A549 (cell line): ENCODE results near the gene NSUN5.
"Not testable (repeated sequence)": the region's sequence is repeated elsewhere in the genome, so short reads cannot be mapped to it uniquely, and the experiment has no call there.

Experiments used
- BCL3 ChIP-seq: fragments of >200 bp; sonication (Bioruptor Twin); formaldehyde crosslinking; IDR thresholded peaks from 3 replicates; pipeline ENCODE4 v1.6.1; 2016
- CEBPB ChIP-seq, 2 experiments: fragments of >200 bp in 1 of 2; sonication (Bioruptor Twin) in 1 of 2; formaldehyde crosslinking in 1 of 2; IDR thresholded peaks; 2 replicates each; pipeline ENCODE4 v1.6.1; 2012 to 2016
- CTCF ChIP-seq: fragments of >200 bp; sonication (Bioruptor Twin); formaldehyde crosslinking; IDR thresholded peaks from 3 replicates; pipeline ENCODE4 v1.5.1; 2016
- EP300 ChIP-seq, 2 experiments: fragments of >200 bp; sonication (Bioruptor Twin); formaldehyde crosslinking; IDR thresholded peaks; 2 replicates in 1 of 2; 3 replicates in 1 of 2; pipeline ENCODE4 v1.6.1; 2016 to 2017
- MAX ChIP-seq: IDR thresholded peaks from 2 replicates; pipeline ENCODE4 v1.6.1; 2012
- NR3C1 ChIP-seq: fragments of >200 bp; sonication (Bioruptor Twin); formaldehyde crosslinking; IDR thresholded peaks from 3 replicates; pipeline ENCODE4 v1.6.1; 2017
- POLR2A ChIP-seq: IDR thresholded peaks from 2 replicates; pipeline ENCODE4 v1.6.1; 2012; ENCODE audit warnings: mild to moderate bottlenecking, low read length
- RAD21 ChIP-seq, 2 experiments: fragments of >200 bp in 1 of 2; sonication (Bioruptor Twin) in 1 of 2; formaldehyde crosslinking in 1 of 2; IDR thresholded peaks in 1 of 2; conservative IDR thresholded peaks in 1 of 2; 2 replicates in 1 of 2; 3 replicates in 1 of 2; pipeline ENCODE4 v1.6.1; 2012 to 2018; ENCODE audit warnings: inconsistent platforms in 1 of 2
- TP53 ChIP-seq: fragments of 250-450 bp; sonication (Bioruptor Pico); IDR thresholded peaks from 2 replicates; pipeline ENCODE4 v1.5.0; 2021; ENCODE audit warnings: mild to moderate bottlenecking, moderate library complexity

GRCh38 chr7:73323434-73324080 is 14.9 kb upstream of the NSUN5 start:
- not testable (repeated sequence) for TF ChIP-seq POLR2A; CTCF; MAX; RAD21 (conservative IDR thresholded peaks at IDR 0.05 in 1 of 2, IDR thresholded peaks at IDR 0.05 in 1 of 2); BCL3; CEBPB (IDR thresholded peaks at IDR 0.05); EP300 (IDR thresholded peaks at IDR 0.05); NR3C1; TP53 (CRISPR knock-in tag)
